Measurements from ENCODE around the gene TRUB2. TPM values are rescaled to one million over a fixed set of nuclear protein-coding genes. Genes with fewer than 3 reads are reported as not detected.
"Not testable (repeated sequence)": the region's sequence is repeated elsewhere in the genome, so short reads cannot be mapped to it uniquely, and the experiment has no call there.

Gene TRUB2
- total and polyA plus RNA-seq, 2 of the 8 experiments (the other 6 are each of a cell fraction or from before 2014, with no cell fraction given) = 20.7 to 37.8 TPM

GRCh38 chr9:128279088-128280073, 42.9 kb downstream of the TRUB2 start:
- H4K91ac ChIP-seq (replicated peaks; ENCODE audit: insufficient read length, low read length); H3K56ac ChIP-seq (replicated peaks; ENCODE audit: insufficient read length, low read depth, low read length); H3K27me3 ChIP-seq (replicated peaks in 1 of 4; ENCODE audit: control insufficient read depth in 3 of 4, extremely low read depth in 1 of 4, insufficient read depth in 3 of 4, low read length in 3 of 4); H2AFZ ChIP-seq (ENCODE audit: low read length); H4K20me1 ChIP-seq (replicated peaks in 1 of 2; ENCODE audit: control insufficient read depth in 1 of 2, insufficient read depth in 2 of 2, low read length in 2 of 2); H2BK20ac ChIP-seq (ENCODE audit: low read length); H2BK12ac ChIP-seq (ENCODE audit: low read depth, low read length); H3K4me3 ChIP-seq (ENCODE audit: extremely low read depth in 1 of 4, insufficient read depth in 2 of 4, low read depth in 3 of 4, low read length in 4 of 4); POLR2A ChIA-PET (ENCODE audit: partially characterized antibody); H3K9me3 ChIP-seq (ENCODE audit: insufficient read depth in 2 of 2, low read depth in 1 of 2, low read length in 1 of 2); H2BK5ac ChIP-seq (ENCODE audit: low read depth, low read length); H4K5ac ChIP-seq (ENCODE audit: insufficient read length, low read depth, low read length); CTCF ChIA-PET (ENCODE audit: partially characterized antibody); H3K18ac ChIP-seq (ENCODE audit: extremely low read depth, low read length); H3K4me2 ChIP-seq (ENCODE audit: insufficient read depth in 1 of 2, low read depth in 2 of 2, low read length in 2 of 2); H4K8ac ChIP-seq (ENCODE audit: extremely low read depth, insufficient read depth, low read length); H2BK120ac ChIP-seq (replicated peaks; ENCODE audit: low read depth, low read length); H3K9ac ChIP-seq (replicated peaks in 1 of 4; ENCODE audit: extremely low read depth in 1 of 4, low read depth in 3 of 4, low read length in 3 of 4); H3K4ac ChIP-seq (replicated peaks; ENCODE audit: insufficient read length, low read depth, low read length); H2AK5ac ChIP-seq (ENCODE audit: low read depth, low read length); H3K79me2 ChIP-seq (ENCODE audit: control insufficient read depth in 1 of 2, insufficient read depth in 2 of 2, low read length in 2 of 2); FAIRE-seq; H2BK15ac ChIP-seq (ENCODE audit: low read length); H3K14ac ChIP-seq (ENCODE audit: insufficient read length); DNase-seq (ENCODE audit: low read depth in 1 of 2, low spot score in 2 of 2); H3K23ac ChIP-seq (ENCODE audit: insufficient read length); H3K36me3 ChIP-seq (ENCODE audit: control insufficient read depth in 2 of 4, insufficient read depth in 4 of 4, low read length in 3 of 4); H3K27ac ChIP-seq (ENCODE audit: low read depth, low read length); H3K4me1 ChIP-seq (replicated peaks in 1 of 4; ENCODE audit: control insufficient read depth in 3 of 4, insufficient read depth in 4 of 4, low read length in 3 of 4); H3K79me1 ChIP-seq (ENCODE audit: low read depth, low read length): not testable (repeated sequence)
- WGBS, 2 experiments (ENCODE audit: extremely low coverage in 1 of 2, insufficient coverage in 1 of 2, insufficient read length in 1 of 2, insufficient replicate concordance in 2 of 2, low coverage in 1 of 2, low lambda C conversion rate in 2 of 2, missing lambda C conversion rate in 1 of 2) = 90% methylated on average over 22 of the region's 22 CpGs; no CpG with 5 or more reads in 1 of the 2 experiments
- peaks cover 11% of the 10 kb centered on the region for H3K23me2 ChIP-seq (ENCODE audit: low read depth, low read length)
